Hepatocyte (in vitro differentiated cells): ENCODE measurements around the gene FRRS1. TPM values are rescaled to one million over a fixed set of nuclear protein-coding genes. Genes with fewer than 3 reads are reported as not detected.

Experiments used
- DNase-seq: peaks from one replicate; pipeline ENCODE4 v3.0.0-alpha.2; 2016; ENCODE audit warnings: low spot score
- H2AFZ ChIP-seq: fragments of 200-600 bp; sonication (generic); 2 replicates; pipeline ENCODE4 v1.6.0; 2016; ENCODE audit warnings: antibody characterized with exemption, mild to moderate bottlenecking
- H3K27ac ChIP-seq: fragments of 200-600 bp; sonication (generic); 2 replicates; pipeline ENCODE4 v1.5.1; 2016; ENCODE audit warnings: mild to moderate bottlenecking
- H3K27me3 ChIP-seq: fragments of 200-600 bp; sonication (generic); 2 replicates; pipeline ENCODE4 v1.6.1; 2016
- H3K36me3 ChIP-seq: fragments of 200-600 bp; sonication (generic); replicated peaks from 2 replicates; pipeline ENCODE4 v1.5.1; 2016; ENCODE audit warnings: low read depth; ENCODE audit not compliant: insufficient read depth
- H3K4me1 ChIP-seq: fragments of 200-600 bp; sonication (generic); 2 replicates; pipeline ENCODE4 v1.5.1; 2016; ENCODE audit warnings: mild to moderate bottlenecking, moderate library complexity; ENCODE audit not compliant: insufficient read depth
- H3K4me2 ChIP-seq: fragments of 200-600 bp; sonication (generic); 2 replicates; pipeline ENCODE4 v1.6.0; 2016
- H3K4me3 ChIP-seq: fragments of 200-600 bp; sonication (generic); 2 replicates; pipeline ENCODE4 v1.5.1; 2016; ENCODE audit warnings: mild to moderate bottlenecking
- H3K79me2 ChIP-seq: fragments of 200-600 bp; sonication (generic); 2 replicates; pipeline ENCODE4 v1.6.0; 2017; ENCODE audit warnings: mild to moderate bottlenecking
- H3K9me2 ChIP-seq: fragments of 200-600 bp; sonication (generic); replicated peaks from 2 replicates; pipeline ENCODE4 v1.6.0; 2017; ENCODE audit warnings: mild to moderate bottlenecking; ENCODE audit not compliant: insufficient read depth
- H3K9me3 ChIP-seq: fragments of 200-600 bp; sonication (generic); 2 replicates; pipeline ENCODE4 v1.5.1; 2016; ENCODE audit warnings: low read depth, mild to moderate bottlenecking
- H4K20me1 ChIP-seq: fragments of 200-600 bp; sonication (generic); 2 replicates; pipeline ENCODE4 v1.6.0; 2016; ENCODE audit warnings: mild to moderate bottlenecking; ENCODE audit not compliant: insufficient read depth, poor library complexity, severe bottlenecking
- CTCF ChIP-seq: fragments of 200-600 bp; sonication (generic); IDR thresholded peaks from 2 replicates; pipeline ENCODE4 v1.5.1; 2016; ENCODE audit warnings: antibody characterized with exemption, mild to moderate bottlenecking; ENCODE audit not compliant: poor library complexity
- EZH2 ChIP-seq: fragments of 200-600 bp; sonication (generic); IDR thresholded peaks from 2 replicates; pipeline ENCODE4 v1.6.1; 2016; ENCODE audit warnings: antibody characterized with exemption, mild to moderate bottlenecking, borderline replicate concordance
- EZH2phosphoT487 ChIP-seq: fragments of 200-600 bp; sonication (generic); IDR thresholded peaks from one replicate; pipeline ENCODE4 v1.6.1; 2018; ENCODE audit warnings: antibody characterized with exemption, mild to moderate bottlenecking, low read depth, moderate library complexity; ENCODE audit not compliant: unreplicated experiment, severe bottlenecking
- WGBS: methylation state at CpG from one replicate; pipeline ENCODE4 v1.1.6; 2016; ENCODE audit warnings: low lambda C conversion rate; ENCODE audit errors: missing lambda C conversion rate; 5-methylcytosine and 5-hydroxymethylcytosine counted together
- polyA plus RNA-seq: library from polyadenylated mRNA; unstranded; fragments of >200 nt; fragmentation: Nextera tagmentation; extraction: Ambion mirVana; gene quantifications from 2 replicates; pipeline ENCODE4 v1.2.1, GENCODE V29; 2016
- total RNA-seq: library from RNA; depleted of rRNA; stranded (reverse); fragments of >200 nt; gene quantifications from 2 replicates; pipeline ENCODE4 v1.2.3, GENCODE V29; 2014

The FRRS1 gene
- total and polyA plus RNA-seq, 2 experiments from 2014 or later = 1.5 to 26.8 TPM

GRCh38 chr1:99811075-99811474, 44.6 kb upstream of the FRRS1 start:
- Histone ChIP-seq H4K20me1 (no peaks in the 10 kb centered on the region), H3K36me3 (no peaks in the 10 kb centered on the region), H2AFZ (no peak overlapping the region), H3K9me3 (no peaks in the 10 kb centered on the region), H3K4me2 (no peak overlapping the region), H3K79me2 (no peaks in the 10 kb centered on the region), H3K9me2 (no peaks in the 10 kb centered on the region), H3K4me1 (peaks cover 5% of the 10 kb centered on the region), H3K27ac (no peak overlapping the region), H3K4me3 (no peak overlapping the region), H3K27me3 (no peaks in the 10 kb centered on the region)
- WGBS = 81% methylated on average over 1 of the region's 1 CpG
- no peak for DNase-seq
- no peak for TF ChIP-seq CTCF
- TF ChIP-seq EZH2phosphoT487 = no peak
- no peak for TF ChIP-seq EZH2

- Histone ChIP-seq H3K36me3 (no peaks in the 10 kb centered on the region), H3K4me3 (no peak overlapping the region), H3K4me1 (peaks cover 5% of the 10 kb centered on the region), H3K4me2 (peak overlapping the region; percentile 53), H3K9me2 (no peaks in the 10 kb centered on the region), H3K27me3 (no peaks in the 10 kb centered on the region), H4K20me1 (no peaks in the 10 kb centered on the region), H3K27ac (peak overlapping the region; percentile 46), H2AFZ (peak overlapping the region; percentile 55), H3K79me2 (no peaks in the 10 kb centered on the region), H3K9me3 (no peaks in the 10 kb centered on the region)
- peak; percentile 91 for DNase-seq
- peak; percentile 74 for TF ChIP-seq CTCF
- TF ChIP-seq EZH2 = no peak
- 11% methylated on average over 7 of the region's 7 CpGs for WGBS
Measured at GRCh38 chr1:99808391-99809115, 42.1 kb upstream of the FRRS1 start.

GRCh38 chr1:99806882-99807281, 40.4 kb upstream of the FRRS1 start:
- H4K20me1 ChIP-seq = no peaks in the 10 kb centered on the region
- H2AFZ ChIP-seq = no peak overlapping the region
- TF ChIP-seq EZH2 (no peak), CTCF (no peak), EZH2phosphoT487 (no peak)
- DNase-seq = no peak
- no peaks in the 10 kb centered on the region for H3K9me2 ChIP-seq
- H3K79me2 ChIP-seq = no peaks in the 10 kb centered on the region
- H3K4me2 ChIP-seq = no peak overlapping the region
- no peak overlapping the region for H3K4me3 ChIP-seq
- no peak overlapping the region for H3K27ac ChIP-seq
- H3K27me3 ChIP-seq = no peaks in the 10 kb centered on the region
- peaks cover 5% of the 10 kb centered on the region for H3K4me1 ChIP-seq
- WGBS = 80% methylated on average over 2 of the region's 2 CpGs
- no peaks in the 10 kb centered on the region for H3K36me3 ChIP-seq
- H3K9me3 ChIP-seq = no peaks in the 10 kb centered on the region
